Amniotic stem cell (primary cell): Measurements from ENCODE around the gene ZFYVE28.

ENCODE experiments used
- DNase-seq: peaks from one replicate; lab custom pipeline; 2025; lab: John Stamatoyannopoulos, UW

Gene ZFYVE28

DNA sequence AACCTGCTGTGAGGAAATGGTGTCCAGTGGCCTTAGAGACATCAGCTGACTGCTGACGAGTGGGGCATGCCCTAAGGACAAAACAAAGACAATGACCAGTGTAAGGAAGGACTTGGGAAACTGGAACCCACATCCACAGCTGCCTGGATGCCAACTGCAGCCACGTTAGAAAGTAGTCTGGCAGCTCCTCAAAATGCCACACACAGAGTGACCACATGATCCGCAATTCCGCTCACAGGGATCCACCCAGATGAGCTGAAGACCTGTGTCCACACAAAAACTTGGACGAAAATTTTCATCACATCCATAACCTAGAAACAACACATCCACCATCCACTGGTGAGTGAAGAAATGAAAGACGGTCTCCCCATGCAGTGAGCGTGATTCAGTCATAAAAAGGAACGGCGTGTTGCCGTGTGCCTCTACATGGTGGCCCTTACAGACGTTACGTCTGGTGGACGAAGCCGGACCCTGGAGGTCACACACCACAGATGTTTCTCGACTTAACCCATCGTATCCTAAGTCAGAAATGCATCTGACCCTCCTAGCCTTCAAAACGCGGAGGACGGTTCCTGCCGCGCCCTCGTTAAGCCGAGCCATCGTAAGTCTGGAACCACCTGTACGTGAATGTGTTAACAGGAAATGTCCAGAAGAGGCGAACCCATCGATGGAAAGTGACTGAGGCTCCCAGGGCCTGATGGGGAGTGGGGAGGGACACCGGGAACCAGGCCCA is 115.9 kb downstream of the ZFYVE28 start:
- DNase-seq = no peak

DNA sequence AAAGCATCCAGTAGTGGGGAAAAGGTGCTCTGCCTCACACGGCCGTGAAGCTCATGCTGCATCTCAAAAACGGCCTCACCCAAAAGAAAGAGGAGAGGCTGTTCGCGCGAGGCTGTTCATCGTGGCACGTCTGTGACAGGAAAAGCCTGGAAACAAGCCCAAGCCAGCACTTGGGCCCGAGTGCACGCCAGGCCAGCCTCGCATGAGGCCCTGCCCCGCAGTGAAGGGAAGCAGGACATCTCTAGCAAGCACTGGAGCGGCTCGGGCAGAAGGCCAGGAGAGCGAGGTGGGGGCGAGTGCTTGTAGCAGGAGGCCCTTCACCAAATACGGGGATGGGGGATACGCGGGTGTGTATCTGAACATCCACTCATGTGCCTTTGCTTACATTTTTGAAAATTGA is 116.6 kb downstream of the ZFYVE28 start:
- no peak for DNase-seq

DNA sequence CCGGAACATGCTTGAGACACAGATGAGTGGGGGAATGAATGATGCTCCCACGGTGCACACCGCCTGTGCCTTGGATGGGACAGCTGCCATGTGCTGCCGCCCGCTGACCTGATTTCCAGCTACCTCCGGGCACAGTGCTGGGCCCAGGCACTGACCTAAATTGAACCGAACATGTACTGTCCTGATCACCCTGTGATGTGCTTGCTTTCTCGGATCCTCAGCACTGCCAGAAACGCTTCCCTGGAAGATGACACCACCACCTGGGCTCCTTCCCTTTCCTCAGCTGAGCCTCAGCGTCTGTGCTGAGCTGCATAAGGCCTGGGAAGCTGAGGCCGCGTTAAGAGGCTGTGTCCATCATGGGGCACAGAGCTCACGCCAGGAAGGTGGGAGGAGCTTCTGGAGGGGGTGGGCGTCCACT is 117.2 kb downstream of the ZFYVE28 start:
- no peak for DNase-seq

DNA sequence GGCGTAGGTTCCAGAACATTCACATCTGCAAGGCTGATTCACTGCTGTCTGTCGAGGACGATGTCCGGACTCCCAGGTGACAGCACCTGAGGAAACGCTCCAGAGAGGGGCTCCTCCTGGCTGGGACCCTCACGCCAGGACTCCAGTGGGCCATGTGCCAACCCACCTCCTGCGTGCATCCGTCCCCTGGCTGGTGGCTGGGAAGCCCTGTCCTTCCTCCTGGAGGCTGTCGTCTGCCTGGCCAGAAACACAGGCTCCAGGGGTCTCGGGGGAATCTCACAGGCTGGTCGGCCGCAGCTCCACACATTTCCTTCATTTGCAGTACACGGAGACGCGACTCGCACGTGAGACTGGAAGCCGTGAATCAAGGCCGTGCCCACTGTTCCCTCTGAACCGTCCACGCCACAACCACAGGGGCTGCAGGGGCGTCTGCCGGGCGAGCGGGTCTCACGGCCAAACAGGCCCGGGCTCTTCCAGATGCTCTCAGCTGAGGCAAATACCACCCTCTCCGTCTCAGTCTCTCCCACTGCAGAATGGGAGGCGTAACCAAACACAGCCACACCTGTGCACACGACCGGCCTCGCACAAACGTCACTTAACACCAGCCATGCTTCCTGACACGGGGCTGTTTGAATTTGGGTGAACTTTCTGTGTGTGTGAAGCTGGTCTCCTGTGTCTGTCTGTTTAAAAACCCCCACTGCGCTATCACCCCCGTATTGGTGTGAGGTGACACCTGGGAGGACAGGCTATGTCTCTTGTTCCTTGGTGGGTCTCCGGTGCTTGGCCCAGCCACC is 117.8 kb downstream of the ZFYVE28 start:
- DNase-seq = no peak

GRCh38 chr4:2299794-2300193 is 118.7 kb downstream of the ZFYVE28 start:
- no peak for DNase-seq

GRCh38 chr4:2298532-2298991 is 119.9 kb downstream of the ZFYVE28 start:
- no peak for DNase-seq

DNA sequence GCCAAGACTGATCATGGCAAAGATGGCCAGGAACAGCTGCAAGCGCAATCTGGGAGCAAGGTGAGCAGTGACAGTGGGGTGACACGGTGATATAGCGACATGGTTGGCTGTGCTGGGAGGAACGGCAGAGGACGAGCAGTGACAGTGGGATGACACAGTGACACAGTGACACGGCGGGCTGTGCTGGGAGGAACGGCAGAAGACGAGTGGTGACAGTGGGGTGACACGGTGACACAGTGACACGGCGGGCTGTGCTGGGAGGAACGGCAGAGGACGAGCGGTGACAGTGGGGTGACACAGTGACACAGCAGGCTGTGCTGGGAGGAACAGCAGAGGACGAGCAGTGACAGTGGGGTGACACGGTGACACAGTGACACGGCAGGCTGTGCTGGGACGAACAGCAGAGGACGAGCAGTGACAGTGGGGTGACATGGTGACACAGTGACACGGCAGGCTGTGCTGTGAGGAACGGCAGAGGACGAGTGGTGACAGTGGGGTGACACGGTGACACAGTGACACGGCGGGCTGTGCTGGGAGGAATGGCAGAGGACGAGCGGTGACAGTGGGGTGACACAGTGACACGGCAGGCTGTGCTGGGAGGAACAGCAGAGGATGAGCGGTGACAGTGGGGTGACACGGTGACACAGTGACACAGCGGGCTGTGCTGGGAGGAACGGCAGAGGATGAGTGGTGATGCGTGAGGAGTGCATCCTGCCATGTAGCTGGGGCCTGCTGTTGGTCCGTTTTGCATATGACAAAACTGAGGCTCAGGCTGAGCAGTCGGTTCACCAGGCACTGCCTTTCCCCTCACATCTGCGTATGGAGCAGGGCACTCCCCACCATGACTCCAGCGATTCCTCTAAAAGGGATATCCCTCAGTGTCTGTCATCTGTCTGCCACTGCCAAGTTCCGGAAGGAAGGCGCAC is 120.6 kb downstream of the ZFYVE28 start:
- no peak for DNase-seq

DNA sequence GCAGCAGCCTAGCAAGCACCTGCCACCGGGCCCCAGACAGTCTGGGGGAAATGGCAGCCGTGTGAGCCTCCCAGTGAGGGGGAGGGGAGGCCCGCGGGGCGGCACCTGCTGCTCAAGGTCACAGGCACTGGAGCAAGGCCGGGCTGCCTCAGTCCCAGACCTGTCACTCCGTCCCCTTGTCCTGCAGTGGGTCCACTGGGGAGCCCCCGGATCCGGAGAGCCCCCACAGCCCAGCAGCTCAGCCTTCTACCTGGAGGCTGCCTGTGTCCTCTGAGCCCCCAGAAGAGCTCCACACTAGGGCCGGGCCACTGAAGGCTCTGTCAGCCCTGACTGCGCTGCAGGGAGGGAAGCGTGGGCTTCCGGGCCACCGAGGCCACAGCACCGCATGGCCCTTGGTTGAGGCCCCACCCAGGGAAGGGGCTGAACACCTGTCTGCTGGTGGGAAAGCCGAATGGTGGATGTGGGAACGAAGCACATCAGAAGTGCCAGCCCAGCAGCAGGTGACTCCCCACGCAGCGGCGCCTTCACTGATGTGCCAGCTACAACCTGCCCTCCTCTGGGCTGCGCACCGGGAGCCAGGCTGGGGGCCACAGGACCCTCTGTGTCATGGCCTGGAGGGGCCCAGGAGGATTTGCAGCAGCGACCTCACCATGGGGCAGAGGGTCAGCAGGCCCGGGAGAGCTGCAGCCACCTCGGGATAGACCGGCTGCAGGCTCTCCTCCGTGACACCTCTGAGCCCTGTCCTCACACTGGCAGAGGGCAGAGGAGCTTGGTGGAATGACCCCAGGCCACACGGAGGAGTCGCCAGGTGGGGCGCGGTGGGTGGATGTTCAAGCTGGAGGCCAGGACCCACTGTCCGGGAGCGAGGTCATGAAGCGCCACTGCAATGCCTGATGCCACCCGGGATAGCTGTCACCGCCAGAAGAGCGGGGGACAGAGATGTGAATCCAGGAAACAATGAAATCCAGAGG is 121.5 kb downstream of the ZFYVE28 start:
- DNase-seq = no peak

DNA sequence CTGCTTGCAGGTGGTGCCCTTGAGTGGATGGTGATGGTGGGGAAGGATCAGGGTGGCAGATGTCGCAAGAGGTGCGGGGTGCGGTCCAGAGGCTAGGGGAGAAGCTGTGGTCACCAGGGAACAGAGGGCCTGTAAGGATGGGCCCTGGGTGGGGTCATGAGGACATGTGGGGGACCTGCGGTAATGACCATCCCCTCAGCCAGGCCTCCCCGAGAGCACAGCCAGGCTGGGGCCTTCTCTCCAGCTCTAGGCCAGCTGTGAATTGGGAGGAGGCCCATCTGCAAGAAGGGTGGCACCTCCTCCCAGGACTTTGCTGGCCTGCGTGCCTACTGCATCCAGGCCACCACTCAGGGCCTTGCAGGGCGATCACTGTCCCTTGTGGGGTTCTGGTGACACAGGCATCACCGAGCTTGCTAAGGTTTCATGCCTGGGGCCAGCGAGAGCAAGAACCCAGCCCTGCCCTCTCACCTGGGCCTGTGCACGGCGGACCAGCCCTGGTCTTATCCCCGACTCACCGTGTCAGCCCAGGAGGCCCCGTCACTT is 122.5 kb downstream of the ZFYVE28 start:
- DNase-seq = no peak

DNA sequence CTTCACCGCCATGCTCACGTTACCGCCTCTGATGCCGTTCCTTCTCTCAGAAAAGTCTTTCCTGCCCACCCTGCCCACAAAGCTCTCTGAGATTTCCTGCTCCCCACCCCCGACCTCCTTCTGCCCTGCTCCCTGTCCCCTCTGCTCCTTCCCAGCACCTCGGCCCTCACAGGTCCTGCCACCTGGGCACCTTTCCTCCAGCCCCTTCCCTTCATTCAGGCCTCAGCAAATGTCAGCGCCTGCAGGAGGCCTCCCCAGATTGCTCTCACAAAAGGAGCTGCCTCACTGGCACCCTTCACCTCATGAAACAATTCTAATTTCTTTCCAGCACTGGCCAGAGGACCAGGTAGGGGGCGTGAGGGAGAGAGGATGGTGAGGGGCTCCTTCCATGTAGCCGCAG is 122.9 kb downstream of the ZFYVE28 start:
- DNase-seq = no peak

DNA sequence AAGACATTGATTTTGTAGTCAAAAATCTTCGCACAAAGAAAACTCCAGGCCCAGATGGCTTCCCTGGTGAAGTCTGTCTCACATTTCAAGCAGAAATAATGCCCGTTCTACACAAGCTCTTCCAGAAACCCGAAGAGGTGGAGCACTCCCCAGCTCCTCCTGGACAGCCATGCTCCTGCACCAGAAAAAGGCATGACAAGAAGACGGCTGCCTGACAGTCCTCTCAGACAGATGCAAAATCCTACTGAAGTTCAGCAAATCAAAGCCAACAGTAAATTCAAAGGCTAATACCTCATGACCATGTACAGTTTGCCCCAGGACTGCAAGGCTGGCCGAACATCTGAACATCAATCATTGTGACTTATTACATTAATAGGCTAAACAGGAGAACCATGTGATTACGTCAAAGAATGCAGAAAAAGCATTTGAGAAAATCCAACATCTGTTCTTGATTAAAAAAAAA is 125.8 kb downstream of the ZFYVE28 start:
- DNase-seq = no peak

DNA sequence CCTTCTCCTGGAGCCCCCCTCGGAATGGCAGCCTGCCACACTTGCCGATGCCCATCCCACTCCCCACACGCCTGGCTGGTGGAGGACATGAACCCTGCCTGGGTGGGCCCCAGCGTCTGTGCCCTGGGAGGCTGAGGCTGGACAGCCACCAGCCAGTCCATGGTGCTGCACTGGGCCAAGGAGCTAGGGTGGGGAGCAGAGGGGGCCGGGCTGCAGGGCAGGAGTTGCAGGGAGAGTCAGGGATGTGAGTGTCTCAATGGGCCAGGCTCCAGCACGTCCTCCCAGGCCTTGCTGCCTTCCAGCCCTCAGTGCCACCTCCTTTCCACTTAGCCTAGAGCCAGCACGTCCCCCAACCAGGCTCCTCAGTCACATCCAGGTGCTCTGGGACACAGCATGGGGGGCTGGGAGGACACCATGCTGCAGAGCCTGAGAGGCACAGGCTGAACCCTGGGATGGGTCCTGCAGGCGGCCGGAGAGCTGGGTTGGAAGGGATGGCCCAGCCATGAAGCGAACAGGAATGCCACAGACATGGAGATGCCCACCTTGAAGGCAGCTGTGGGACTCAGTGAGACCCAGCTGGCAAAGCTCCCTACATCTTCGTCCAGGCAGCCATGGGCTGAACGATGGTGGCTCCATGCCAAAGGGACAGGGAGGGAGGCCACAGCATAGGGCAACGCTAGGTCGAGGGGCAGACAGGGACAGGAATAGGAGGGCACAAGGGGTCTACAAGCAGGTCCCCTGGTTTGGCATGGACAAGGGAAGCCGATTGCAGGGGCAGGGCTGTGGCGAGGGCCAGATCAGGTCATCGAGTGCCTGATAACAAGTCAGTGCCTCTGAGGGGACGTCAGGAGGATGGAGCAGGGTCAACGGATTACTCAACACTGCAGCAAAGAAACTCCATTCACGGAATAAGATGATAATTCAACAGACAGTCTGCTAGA is 126.5 kb downstream of the ZFYVE28 start:
- DNase-seq = no peak

DNA sequence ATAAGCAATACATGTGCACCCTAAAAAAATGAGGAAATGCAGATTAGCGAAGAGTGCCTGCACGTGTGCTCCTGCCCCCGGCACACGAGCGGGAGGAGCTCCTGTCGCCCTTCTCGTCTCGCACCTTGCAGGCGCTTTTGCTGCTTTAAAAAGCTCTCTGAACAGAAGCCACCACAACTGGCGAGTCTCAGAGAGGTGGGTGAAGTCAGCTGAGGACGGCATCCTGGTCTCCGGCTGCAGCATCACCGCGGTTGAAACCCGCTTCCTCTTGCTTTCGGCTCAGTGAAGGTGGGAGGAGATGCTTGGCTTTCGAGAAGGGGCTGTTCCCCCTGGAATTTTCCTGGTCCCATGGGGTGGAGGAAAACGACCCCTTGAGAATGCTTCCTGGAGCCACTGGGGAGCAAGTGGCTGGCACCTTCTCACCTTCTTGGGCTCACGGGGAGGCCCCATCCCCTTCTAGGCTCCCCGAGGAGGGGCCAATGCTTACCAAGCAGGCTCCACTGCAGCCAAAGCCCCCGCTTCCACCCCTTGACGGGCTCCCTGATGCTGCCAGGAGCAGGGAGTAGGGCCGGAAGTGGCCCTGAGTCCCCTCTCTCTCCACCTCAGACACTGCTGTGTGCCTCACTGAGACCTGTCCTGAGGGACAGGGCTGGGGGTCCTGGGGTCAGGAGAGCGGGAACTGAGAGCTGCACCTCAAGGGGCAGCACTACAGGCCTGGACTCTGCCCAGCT is 127.3 kb downstream of the ZFYVE28 start:
- DNase-seq = no peak

DNA sequence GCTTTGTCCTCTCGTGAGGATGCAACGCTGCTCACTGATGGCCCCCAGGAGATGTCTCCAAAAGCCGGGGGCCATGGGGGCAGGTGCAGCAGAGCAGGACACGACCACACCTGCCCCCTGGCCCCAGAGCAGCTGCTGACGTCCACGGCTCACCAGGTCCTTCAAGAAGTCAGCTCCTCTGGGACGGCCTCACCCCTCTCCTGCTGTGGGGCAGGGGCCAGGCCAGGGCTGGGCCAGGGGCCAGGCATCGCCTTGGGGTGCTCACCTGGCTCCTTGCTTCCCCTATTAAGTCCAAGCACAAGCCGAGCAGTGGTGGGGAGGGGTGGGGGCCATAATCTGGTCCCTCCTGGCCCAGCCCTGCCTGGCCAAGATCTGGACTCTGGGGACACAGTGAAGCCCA is 128.0 kb downstream of the ZFYVE28 start:
- DNase-seq = no peak

- DNase-seq = no peak
Observed at GRCh38 chr4:2289955-2290333, 128.5 kb downstream of the ZFYVE28 start.

DNA sequence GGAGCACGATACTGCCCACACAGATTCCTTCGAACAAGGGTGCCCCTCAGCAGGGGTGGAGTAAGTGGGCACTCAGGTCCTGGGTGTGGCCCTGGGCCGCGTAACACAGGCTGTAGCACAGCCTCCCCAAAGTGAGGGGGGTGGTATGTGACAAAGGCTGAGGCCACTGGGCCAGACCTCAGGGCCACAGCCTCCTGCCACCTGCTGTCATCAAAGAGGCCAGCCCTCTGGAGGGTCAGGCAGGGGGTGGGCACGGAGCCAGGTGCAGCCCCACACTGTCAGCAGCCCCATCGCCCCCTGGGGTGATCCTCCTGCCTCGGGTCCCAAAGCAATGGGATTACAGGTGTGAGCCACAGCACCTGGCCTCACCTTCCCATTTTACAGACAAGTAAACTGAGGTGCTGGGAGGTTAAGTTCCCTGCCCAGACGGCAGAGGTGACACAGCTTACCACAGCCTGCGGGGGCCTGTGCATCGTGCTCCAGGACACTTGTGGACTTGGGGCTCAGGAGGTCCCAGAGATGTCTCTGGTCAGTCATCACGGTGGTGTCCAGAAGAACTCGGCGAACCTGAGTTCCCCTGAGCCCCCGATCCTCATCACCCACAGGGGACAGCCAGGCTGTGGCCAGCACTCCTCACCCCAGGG is 129.0 kb downstream of the ZFYVE28 start:
- DNase-seq = no peak

DNA sequence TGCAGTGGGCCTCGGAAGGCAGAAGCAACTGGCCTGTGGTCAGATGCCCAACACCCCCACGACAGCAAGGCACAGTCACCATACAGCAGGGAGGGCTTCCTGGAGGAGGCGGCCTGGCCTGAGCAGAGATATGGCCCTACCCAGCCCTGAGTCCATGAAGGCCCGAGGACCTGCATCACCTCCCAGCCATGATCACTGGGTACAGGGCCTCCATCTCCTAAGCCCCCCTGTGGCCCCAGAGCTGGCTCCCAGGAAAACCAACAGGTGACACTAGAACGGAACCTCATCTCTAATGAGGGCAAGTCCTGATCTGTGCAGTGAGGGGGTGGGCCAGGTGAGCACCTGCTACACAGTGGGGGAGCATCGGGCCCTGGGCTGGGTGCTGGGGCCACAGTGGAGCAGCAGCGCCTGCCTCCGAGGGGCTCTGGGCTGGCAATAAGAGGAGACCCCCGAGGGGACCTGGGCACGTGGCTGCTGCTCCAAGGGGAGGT is 130.3 kb downstream of the ZFYVE28 start:
- DNase-seq = no peak

DNA sequence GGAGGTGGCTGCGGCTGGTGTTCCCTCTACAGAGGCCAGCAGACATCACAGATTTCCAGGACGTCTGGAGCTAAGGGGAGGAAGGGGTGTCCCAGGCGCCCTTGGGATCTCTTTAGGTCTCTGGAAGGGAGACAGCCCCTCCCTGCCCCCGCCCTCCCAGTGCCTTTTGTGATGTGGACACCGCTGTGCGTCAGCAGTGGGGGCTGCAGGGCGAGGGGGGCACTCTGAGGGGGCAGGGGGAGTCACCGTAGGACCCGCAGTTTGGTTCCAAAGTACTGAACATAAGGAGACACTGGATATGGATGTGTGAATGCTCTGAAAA is 130.9 kb downstream of the ZFYVE28 start:
- DNase-seq = no peak
